GM18870 (cell line): ENCODE results near the gene OR1F1.
"Not testable (repeated sequence)": the region's sequence is repeated elsewhere in the genome, so short reads cannot be mapped to it uniquely, and the experiment has no call there.

Source experiments
- ATAC-seq: cut with Tn5 transposase; IDR thresholded peaks from one replicate; pipeline ENCODE4 v1.9.1; 2021; ENCODE audit warnings: moderate library complexity; ENCODE audit not compliant: unreplicated experiment

Gene OR1F1

DNA sequence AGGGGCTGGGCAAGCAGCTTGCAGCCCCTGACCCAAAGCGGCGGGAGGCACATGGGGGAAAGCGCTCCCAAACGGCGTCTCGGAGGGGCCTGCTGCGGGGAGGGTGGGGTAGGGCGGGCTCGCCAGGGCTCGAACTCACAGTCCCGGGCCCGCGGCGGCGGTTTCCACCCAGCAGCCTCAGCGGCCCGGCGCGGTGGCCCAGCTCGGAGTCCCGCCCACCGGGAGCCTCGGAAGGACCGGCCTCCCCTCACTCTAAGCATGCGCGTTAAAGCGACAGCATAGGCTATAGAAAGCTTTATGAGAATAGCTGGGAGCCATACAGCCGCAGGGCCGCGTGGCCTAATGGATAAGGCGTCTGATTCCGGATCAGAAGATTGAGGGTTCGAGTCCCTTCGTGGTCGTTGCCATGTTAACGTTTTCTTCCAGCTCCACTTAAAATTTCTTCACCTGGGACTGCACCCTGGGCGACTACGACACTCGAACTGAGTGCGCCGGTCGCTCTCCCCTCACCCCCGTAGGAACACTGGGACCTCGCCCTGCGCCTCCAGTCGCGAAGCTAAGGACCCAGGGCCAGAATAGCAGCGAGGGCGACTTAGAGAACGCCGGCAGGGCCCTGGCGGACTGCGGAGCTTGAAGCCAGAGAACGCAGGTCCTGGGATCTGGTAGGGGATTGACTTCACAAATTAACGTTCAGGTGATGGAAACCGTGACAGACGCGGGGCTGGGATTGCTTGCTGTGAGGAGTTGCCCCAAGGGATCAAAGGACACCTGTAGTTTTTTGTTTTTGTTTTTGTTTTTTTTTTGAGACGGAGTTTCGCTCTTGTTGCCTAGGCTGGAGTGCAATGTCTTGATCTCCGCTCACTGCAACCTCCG is 37.4 kb upstream of the OR1F1 start:
- ATAC-seq, result peak; percentile 77

DNA sequence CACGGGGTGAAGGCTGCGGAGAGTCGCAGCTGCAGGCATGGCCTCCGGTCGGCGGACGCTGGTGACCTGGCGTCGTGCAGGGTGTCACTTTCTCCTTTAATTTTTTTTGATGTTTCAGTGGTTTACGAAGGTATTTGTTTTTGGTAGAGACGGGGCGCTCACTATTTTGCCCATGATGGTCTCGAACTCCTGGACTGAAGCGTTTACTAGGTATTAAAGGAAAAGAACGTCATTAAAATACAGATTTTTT is 36.1 kb upstream of the OR1F1 start:
- no peak for ATAC-seq

DNA sequence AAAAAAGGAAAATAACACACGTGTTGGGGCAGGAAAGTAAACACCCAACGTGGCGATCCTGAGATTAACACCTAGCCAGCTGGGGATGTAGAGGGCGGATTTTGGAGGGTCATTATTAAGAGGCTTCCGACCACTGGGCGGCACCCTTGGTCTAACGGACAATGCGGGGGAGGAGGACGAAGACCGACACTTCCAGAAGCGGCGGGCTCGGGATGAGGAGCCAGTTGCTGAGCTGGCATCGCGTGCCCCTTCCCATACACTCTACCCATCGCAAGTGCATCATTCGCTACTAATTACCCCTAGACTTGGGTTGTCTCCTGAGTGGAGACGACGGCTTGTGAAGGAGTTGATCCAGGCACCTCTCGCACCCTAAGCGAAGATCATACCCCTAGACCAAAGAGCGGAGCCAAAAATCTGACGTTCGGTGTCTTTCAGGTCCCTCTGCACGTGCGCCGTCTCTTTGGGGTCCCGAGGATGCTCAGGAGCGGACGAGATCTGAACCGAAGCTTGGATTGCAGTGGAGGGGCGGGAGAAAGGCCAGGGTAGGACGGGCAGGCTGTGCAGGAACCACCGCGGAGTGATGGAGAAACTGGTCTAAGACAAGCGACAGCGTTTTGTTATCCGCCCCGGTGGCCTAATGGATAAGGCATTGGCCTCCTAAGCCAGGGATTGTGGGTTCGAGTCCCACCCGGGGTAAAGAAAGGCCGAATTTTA is 35.6 kb upstream of the OR1F1 start:
- no peak for ATAC-seq

DNA sequence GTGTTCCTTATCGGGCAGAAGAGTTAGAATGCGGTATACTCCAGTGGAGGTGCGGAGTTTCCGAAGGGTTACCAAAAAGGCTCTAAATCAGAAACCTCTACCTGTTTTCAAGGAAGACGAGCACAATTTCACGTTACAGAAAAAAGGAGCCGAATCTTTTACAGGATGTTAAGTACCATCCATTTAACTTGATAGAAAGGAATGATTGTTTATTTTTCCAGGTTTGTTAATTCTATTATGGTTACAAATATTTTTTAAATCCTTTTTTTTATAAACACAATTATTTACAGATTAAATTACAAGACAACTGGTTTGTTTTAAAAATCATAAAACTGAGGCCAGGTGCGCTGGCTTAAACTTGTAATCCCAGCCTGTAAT is 35.0 kb upstream of the OR1F1 start:
- ATAC-seq, result no peak

DNA sequence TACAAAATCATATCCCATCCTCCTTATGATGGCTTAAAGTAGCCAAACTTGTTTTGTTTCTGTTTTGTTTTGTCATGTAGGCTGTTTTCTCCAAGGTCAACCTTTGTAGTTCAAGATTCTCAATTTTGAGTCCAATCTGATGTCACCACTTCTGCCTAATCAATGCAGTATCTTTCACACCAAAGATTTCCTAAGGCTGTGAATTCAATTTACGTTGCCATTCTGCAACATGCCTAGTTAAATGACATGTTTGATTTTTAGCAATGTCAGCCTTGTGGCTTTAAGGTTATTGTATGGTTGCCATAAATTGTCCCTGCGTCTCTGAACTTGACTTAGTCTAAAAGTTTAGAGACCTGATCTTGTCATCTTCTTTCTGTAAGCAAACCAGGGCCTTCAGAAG is 32.8 kb upstream of the OR1F1 start:
- no peak for ATAC-seq

DNA sequence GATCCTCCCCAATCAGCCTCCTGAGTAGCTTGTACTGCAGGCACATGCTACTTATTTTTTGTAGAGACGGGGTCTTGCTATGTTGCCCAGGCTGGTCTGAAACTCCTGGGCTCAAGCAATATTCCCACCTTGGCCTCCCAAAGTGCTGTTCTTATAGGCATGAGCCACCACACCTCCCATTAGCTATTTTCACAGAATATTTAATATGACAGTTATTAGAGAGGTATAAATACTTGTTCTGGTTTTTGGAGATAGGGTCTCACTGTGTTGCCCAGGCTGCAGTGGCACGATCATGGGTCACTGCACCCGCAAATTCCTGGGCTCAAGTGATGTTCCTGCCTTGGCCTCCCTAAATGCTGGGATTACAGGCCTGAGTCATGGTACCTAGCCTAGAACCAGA is 32.0 kb upstream of the OR1F1 start:
- no peak for ATAC-seq

DNA sequence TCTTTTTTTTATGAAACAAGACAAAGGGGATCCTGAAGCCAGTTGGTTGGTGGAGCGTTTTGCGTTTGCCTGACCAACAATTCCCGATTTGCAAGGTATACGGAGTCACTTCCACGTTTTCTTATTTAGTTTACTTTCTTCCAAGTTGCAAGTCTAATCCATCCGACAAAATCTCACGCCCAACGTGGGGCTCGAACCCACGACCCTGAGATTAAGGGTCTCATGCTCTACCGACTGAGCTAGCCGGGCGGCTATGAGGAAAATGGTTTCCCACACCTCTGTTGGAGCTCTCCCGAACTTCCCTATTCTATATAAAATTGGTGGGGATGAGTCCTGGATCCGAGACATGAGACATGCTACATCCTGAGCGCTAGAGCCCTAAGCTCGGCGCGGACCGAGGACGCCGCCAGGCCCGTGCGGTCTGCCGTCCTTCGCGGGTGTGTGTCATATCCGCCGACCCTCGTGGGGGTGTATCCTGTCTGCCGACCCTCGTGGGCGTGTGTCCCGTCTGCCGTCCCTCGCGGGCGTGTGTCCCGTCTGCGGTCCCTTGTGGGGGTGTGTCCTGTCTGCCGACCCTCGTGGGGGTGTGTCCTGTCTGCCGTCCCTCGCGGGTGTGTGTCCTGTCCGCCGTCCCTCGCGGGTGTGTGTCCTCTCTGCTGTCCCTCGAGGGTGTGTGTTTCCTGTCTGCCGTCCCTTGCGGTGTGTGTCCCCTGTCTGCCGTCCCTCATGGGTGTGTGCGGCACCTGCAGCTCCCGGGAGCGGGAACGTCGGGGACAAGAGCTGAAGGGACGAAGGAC is 30.6 kb upstream of the OR1F1 start:
- no peak for ATAC-seq

DNA sequence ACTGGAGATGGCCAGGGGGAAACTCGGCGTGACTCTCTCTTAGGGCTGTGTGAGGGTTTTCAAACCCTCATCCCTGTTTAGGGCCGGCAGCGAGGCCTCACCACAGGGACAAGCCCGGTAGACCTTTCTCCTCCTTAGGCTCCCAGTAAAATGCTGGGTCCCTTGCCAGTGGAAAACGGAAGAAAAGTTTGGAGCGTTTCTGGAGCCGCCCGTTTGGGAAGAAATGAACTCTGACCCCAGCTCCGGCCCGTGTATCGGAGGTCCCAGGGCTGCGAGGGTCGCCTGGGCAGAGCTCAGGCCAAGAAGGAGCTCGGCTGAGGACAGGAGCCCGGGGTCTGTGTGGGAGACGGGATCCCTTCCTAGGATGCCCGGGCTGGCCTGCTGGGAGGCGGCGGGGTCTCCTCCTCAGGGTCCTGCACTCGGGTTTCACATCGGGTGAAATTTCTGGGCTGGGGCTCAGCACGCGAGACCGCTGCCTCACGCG is 29.9 kb upstream of the OR1F1 start:
- ATAC-seq, result no peak

DNA sequence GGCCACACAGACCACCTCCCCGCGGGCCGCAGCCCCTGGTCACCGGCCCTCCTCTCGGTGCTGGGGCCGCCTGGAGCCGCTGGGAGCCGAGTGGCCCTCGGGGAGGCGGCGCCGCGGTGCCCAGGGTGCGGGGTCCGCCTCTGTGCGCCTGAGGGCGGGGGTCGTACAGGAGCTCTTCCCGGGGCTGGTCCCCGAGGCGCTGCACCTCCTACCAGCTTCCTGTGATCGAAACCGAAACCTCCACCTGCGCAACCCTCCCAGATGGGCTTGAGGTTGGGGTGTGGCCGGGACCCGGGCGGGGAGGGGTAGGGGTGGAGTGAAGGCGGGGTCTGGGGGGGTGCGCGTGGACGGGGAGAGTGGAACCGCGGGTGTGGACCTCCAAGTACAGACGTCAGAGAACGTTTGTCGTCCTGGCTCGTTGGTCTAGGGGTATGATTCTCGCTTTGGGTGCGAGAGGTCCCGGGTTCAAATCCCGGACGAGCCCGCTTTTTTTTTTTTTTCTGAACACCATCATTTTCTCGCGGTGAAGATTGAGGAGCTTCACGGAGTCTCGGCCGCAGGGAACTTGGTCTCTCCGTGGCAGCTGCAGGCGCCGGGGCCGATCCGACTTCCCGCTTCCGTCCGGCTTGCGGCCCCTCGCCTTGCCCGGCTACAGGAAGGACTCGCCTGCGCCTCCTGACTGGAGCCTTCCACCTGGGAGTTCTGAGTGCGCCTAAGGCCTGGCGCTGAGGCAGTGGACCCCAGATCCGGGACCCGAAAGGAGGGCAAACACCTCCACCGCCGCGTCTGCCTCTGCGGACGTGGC is 29.3 kb upstream of the OR1F1 start:
- no peak for ATAC-seq

DNA sequence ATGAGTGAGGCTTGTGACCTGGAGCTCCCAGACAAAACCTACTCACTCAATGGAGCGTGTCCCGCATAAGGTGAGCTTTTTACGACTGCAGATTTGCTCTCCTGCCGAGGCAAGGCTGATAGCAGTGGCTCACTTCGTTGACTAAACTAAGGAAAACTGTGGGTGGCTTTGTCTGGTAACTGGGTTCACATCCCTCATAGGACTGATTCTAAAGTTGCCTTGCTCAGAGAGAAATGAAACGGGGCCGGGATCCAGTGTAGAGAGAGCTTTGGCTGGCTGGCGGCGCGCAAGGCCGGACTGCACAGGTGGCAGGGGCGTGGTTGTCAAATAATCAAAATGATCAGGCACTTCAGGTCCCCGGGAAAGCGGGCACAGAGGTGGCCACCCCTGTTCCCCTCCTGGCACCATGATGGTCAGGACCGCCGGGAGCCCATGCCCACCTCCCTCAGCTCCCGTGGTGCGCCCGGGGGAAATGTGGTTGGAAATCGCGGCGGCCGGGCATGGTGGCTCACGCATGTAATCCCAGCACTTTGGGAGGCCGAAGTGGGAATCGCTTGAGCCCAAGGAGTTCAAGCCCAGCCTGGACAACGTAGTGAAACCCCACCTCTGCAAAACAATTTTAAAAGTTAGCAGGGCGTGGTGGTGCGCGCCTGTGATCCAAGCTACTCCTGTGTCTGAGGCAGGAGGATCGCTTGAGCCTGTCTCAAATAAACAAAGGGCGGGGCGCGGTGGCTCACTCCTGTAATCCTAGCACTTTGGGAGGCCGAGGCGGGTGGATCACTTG is 26.6 kb upstream of the OR1F1 start:
- no peak for ATAC-seq

DNA sequence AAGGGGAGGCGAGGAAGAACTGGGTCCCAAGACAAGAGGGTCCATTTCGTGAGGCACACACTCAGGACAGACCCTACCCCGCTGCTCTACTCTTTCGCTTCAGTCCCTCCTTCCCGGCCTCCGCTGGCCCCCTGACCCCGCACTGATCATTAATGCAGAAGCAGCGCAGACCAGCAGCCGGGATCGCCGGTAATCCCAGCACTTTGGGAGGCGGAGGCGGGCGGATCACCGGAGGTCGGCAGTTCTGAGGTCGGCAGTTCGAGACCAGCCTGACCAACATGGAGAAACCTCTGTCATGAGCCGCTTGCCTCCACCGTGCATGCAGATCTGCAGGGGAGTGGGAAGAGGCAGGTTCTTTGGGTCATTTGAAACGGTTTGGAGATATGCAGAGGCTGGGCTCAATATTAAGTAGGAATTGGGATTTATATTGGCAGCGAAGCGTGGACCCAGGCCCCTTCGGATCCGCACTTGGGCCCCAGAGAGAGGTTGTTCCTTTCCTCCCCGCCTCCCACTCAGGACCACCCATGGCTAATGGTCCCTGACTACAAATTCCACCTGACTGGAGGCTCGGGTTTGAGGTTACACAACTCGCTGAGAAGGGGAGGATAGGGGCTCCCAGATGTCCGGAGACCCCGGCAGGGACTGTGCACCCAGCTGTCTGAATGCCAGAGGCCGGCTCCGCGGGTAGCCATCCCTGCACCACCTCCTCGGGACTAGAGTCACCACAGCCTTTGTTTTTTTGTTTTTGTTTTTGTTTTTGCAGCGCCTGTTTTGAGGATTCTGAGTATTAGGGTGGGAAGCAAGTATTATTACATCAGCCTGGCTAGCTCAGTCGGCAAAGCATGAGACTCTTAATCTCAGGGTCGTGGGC is 23.6 kb upstream of the OR1F1 start:
- no peak for ATAC-seq

DNA sequence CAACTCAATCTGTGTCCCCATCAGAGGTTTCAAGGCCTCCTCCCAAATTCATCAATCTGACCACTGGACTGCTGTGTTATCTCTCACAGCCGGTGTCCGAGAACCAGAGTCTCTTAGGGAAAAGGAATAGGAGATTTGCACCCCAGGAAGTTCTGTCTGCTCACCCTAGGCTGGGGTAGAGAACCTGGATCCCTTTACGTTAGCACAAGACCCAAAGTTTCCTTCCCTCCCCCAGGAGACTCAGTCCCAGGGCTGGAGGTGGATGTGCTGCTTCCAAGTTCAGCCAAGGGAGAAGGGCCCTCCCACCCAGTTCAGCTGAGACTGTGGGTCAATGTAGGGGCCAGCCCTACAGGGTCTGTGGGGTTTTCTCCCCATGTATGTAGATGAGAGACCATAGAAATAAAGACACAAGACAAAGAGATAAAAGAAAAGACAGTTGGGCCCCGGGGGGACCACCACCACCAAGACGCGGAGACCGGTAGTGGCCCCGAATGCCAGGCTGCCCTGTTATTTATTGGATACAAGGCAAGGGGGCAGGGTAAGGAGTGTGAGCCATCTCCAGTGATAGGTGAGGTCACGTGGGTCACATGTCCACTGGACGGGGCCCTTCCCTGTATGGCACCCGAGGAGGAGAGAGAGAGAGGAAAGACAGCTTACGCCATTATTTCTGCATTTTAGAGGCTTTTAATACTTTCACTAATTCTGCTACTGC is 22.7 kb upstream of the OR1F1 start:
- ATAC-seq, result no peak

DNA sequence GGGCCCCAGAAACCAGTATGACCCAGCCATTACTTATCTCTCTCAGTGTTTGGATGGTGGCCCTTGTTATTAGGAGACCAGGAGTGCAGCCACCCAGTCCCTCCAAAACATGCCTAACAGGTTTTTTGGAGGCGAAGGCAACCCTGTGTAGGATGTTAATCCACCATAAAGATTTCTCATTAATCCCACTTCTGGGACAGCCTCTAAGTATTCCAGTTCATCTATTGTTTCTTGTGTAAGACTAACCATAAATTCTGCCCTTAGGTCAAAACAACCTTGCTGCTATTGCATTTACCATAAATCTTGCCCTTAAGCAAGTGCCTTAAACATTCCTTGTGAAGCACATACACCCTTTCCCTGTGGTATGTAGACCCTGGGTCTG is 21.5 kb upstream of the OR1F1 start:
- ATAC-seq, result no peak

DNA sequence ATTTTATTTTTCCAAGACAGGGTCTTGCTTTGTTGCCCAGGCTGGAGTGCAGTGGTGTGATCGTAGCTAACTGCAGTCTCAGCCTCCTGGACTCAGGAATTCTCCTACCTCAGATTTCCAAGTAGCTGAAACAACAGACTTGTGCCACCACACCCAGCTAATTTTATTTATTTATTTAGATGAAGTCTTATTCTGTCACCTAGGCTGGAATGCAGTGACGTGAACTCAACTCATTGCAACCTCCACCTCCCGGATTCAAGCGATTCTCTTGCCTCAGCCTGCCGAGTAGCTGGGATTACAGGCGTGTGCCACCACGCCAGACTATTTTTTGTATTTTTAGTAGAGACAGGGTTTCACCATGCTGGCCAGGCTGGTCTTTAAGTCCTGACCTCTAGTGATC is 19.3 kb upstream of the OR1F1 start:
- ATAC-seq, result not testable (repeated sequence)

DNA sequence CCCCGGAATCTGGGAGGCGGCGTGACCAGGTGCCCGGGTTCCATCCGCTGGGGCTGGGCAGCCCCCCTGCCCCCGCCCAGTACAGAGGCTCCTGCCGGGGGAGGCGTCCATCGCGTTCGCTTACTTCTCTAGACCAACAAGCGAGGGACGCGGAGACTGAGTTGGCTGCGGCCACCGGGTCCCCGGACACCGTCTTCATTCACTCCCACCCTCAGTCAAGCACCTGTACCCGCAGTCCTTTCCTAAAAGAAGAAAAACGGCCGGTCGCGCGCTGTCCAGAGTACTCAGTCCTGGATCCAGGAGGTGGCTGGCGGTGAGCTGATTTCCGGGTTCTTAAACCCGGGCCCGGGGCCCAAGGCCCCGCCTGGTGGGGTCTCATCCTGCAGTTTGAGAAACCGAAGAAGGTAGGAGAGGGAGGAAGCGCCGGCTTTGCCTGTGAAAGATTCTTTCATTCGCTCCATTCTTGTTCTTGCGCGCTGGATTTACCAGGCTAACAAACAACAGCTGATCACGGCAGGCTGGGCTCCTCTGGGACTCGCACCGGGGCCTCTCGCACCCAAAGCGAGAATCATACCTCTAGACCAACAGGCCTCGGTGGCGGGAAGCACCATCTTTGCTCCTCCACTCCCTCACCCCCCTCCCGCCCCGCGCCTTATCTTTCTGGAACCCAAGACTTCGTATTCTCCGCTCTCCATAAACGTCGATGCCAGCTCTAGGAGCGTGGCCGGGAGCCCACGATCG is 17.4 kb upstream of the OR1F1 start:
- no peak for ATAC-seq

DNA sequence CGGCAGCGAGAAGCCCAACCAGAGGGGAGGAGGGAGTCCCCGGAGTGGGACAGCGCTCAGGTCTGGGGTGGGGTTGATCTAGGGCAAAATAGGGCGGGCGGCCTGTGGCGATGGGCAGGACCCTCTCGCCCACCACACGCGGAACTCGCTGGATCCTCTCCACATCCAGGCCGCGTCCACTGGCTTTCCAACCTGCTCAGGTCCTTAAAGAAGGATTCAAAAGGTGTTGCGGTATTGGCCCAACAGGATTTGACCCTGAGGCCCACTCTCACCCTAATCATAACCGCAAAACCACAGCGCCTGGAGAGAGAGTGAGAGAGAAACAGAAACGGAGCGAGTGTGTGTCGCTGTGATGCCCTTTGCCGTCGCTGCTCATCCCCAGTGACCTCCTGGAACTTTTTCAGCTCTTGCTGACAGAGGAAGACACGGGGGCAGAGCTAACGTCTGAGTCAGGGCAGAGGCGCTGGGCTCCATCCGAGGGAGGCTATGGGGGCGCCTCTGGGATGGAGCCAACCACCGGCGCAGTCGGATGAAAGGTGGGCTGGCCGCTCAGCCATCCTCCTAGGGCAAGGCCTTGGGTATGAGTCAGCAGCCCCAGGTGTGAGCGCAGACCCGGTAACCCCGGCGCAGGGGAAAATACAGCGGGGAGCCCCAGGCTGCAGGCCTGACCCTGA is 16.7 kb upstream of the OR1F1 start:
- ATAC-seq, result no peak

DNA sequence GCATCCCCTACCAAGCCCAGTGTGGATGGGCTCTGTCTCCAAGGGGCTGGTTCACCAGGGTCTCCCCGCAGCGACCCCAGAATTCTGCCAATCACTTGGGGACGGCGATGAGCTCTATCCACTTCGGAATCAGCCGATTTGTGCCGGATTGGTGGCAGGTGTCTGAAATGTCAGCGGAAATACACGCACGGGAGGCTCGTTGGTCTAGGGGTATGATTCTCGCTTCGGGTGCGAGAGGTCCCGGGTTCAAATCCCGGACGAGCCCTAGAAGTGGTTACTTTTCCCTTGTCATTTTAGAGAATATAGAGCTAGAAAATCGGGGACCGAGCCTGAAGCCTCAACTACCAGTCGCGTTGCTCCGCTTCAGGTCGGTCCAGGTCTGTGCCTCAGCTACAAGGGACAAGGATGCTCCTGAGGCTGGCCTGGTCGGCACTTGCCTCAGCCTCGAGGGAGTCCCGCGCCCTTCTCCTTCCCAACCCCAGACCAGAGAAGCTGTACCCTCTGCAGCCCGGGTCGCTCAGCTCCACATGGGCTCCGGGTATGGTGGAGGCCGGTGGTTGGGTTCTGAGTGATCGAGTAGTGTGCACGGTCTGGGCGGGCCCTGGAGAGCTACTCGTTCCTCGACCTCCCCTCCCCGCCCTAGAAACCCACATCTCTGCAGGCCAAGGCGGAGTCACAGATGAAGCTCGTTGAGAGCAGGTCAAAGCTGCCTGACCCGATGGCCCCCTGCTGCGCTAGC is 16.0 kb upstream of the OR1F1 start:
- ATAC-seq, result no peak
